Esophagus muscularis mucosa (tissue), 3 donors: ENCODE results near the gene CTNNA3.

Source experiments
- CTCF ChIP-seq, 3 experiments: fragments of 200-600 bp in 2 of 3; fragments of 450-650 bp in 1 of 3; sonication (generic) in 2 of 3; IDR thresholded peaks; one replicate each; pipeline ENCODE4 v1.5.1; 2017 to 2019; ENCODE audit warnings: antibody characterized with exemption in 3 of 3, mild to moderate bottlenecking in 2 of 3, moderate library complexity in 1 of 3
- EP300 ChIP-seq: sonication (generic); formaldehyde crosslinking; IDR thresholded peaks from one replicate; pipeline ENCODE4 v1.6.1; 2017; ENCODE audit warnings: antibody characterized with exemption

GRCh38 chr10:66795866-66796265 is 900.1 kb downstream of the CTNNA3 start:
- TF ChIP-seq EP300 (no peak), CTCF (IDR thresholded peaks at IDR 0.05) (no peak)
